Measurements from ENCODE around the gene STKLD1.
"Not testable (repeated sequence)": the region's sequence is repeated elsewhere in the genome, so short reads cannot be mapped to it uniquely, and the experiment has no call there.

DNA sequence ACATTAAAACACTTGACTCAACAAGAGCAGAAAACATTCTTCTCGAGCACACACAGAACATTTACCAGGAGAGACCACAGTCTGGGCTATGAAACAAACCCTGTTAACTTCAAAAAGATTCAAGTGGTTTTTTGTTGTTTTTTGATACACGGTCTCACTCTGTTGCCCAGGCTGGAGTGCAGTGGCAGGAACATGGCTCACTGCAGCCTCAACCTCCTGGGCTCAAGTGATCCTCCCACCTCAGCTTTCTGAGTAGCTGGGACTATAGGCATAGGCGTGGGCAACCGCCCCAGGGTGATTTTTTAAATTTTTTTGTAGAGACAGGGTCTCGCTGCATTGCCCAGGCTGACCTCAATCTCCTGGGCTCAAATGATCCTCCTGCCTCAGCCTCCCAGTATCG, 49.1 kb upstream of the STKLD1 start:
- TF ChIP-seq, protein P1, sequence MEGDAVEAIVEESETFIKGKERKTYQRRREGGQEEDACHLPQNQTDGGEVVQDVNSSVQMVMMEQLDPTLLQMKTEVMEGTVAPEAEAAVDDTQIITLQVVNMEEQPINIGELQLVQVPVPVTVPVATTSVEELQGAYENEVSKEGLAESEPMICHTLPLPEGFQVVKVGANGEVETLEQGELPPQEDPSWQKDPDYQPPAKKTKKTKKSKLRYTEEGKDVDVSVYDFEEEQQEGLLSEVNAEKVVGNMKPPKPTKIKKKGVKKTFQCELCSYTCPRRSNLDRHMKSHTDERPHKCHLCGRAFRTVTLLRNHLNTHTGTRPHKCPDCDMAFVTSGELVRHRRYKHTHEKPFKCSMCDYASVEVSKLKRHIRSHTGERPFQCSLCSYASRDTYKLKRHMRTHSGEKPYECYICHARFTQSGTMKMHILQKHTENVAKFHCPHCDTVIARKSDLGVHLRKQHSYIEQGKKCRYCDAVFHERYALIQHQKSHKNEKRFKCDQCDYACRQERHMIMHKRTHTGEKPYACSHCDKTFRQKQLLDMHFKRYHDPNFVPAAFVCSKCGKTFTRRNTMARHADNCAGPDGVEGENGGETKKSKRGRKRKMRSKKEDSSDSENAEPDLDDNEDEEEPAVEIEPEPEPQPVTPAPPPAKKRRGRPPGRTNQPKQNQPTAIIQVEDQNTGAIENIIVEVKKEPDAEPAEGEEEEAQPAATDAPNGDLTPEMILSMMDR (IDR thresholded peaks at IDR 0.05), result not testable (repeated sequence)
- not testable (repeated sequence) for TF ChIP-seq POLR2AphosphoS5 (IDR thresholded peaks at IDR 0.05)

Measured in breast epithelium (tissue), 3 donors.